ENCODE results near the gene ACP1.

ACP1 gene

DNA sequence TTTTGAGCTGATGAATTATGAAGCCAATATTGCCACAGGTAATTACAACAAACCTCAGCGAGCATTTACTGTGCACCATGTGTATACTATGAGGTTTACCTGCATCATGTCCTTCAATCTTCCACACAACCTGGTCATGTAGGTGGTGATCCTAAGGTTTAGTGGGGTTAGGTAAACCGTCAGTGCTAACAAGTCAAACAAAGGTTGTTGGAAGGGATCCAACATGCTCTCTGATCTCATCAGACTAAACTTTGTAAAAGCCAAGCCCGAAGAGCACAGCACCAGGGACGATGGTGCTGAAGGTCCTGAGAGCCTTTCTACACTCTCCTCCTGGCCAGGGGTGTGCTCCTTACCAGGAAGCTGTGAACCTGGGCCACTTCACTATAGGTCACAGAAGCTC lies 30.3 kb upstream of the ACP1 start:
- TF ChIP-seq Cebpa-rat (IDR thresholded peaks at IDR 0.05): no peak
- H3K4me3 ChIP-seq: no peak overlapping the region
- H3K36me3 ChIP-seq: peaks cover 17 to 74% (median 49%) of the 10 kb centered on the region in 11 experiments
- no peak overlapping the region for H3K27ac ChIP-seq
- H3K4me2 ChIP-seq: no peak overlapping the region
- peaks cover 0 to 21% (median 16%) of the 10 kb centered on the region in 10 experiments; a peak in 12 of 20 replicates for H3K4me1 ChIP-seq
- H4K20me1 ChIP-seq: no peaks in the 10 kb centered on the region; a peak in 1 of 22 replicates
- H3K9me3 ChIP-seq (replicated peaks in 1 of 11): no peaks in the 10 kb centered on the region
- H3K9ac ChIP-seq: no peak overlapping the region
- no peaks in the 10 kb centered on the region for H3K27me3 ChIP-seq

DNA sequence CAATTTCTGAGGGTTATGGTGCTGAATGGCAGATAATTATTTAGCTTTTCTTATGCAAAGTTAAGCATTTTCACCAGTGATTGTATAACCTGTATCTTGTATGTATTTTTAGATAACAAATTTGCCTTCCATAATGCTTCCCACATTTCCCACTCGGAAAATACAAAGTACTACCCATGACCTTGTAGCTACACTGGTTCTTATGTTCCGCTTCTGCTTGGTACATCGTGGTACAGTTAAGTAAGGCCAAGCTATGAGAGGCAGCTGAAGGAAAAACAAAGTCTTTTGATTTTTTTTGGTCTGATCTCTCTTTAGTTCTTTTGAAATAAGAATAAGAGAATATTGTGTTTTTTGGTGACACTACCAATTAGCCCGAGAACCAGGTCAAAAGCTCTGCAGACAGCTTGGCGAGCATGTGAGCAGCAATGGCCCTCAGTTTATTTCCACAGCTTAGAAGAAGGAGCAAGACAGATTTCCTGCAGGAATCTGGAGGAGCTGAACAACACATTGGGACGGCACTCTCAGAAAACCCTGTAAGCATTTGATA lies 27.7 kb upstream of the ACP1 start:
- peaks cover 0 to 22% (median 16%) of the 10 kb centered on the region in 10 experiments; a peak in 12 of 20 replicates for H3K4me1 ChIP-seq
- H3K27me3 ChIP-seq: no peaks in the 10 kb centered on the region
- TF ChIP-seq Cebpa-rat (IDR thresholded peaks at IDR 0.05): no peak
- H3K9me3 ChIP-seq (replicated peaks in 1 of 11): peaks cover 0 to 10% (median 0%) of the 10 kb centered on the region in 11 experiments; a peak in 6 of 22 replicates
- H3K4me2 ChIP-seq: no peak overlapping the region
- no peaks in the 10 kb centered on the region for H4K20me1 ChIP-seq
- H3K27ac ChIP-seq: no peak overlapping the region
- H3K36me3 ChIP-seq: peaks cover 18 to 78% (median 54%) of the 10 kb centered on the region in 11 experiments
- no peak overlapping the region for H3K9ac ChIP-seq
- no peak overlapping the region for H3K4me3 ChIP-seq

GRCh38 chr2:237878-238277 lies 26.9 kb upstream of the ACP1 start:
- peaks cover 19 to 83% (median 60%) of the 10 kb centered on the region in 11 experiments for H3K36me3 ChIP-seq
- peaks cover 0 to 22% (median 16%) of the 10 kb centered on the region in 10 experiments; a peak in 12 of 20 replicates for H3K4me1 ChIP-seq
- peak overlapping the region in 1 of 11 experiments; percentile 0; a peak in 1 of 22 replicates for H3K27ac ChIP-seq
- H4K20me1 ChIP-seq: no peaks in the 10 kb centered on the region
- no peak for TF ChIP-seq Cebpa-rat (IDR thresholded peaks at IDR 0.05)
- peaks cover 5 to 18% (median 6%) of the 10 kb centered on the region in 11 experiments; a peak in 21 of 22 replicates for H3K9me3 ChIP-seq (replicated peaks in 1 of 11)
- no peak overlapping the region for H3K4me3 ChIP-seq
- peak overlapping the region in 8 of 11 experiments; percentile 10 to 51 (median 30); a peak in 12 of 22 replicates for H3K4me2 ChIP-seq
- H3K27me3 ChIP-seq: no peaks in the 10 kb centered on the region
- no peak overlapping the region for H3K9ac ChIP-seq

GRCh38 chr2:238431-238830 lies 26.3 kb upstream of the ACP1 start:
- peaks cover 20 to 83% (median 60%) of the 10 kb centered on the region in 11 experiments for H3K36me3 ChIP-seq

GRCh38 chr2:238869-239268 lies 25.9 kb upstream of the ACP1 start:
- Histone ChIP-seq H3K4me2 (peak overlapping the region in 6 of 11 experiments; percentile 3 to 51 (median 25); a peak in 7 of 22 replicates), H3K27ac (0 out of 22 replicates have a peak overlapping the region, but pooled peaks of 1 of the 11 experiments have one; percentile 0), H4K20me1 (no peaks in the 10 kb centered on the region), H3K9ac (no peak overlapping the region; a peak in 1 of 22 replicates), H3K27me3 (no peaks in the 10 kb centered on the region), H3K36me3 (peaks cover 24 to 83% (median 60%) of the 10 kb centered on the region in 11 experiments), H3K9me3 (replicated peaks in 1 of 11) (peaks cover 14 to 28% (median 16%) of the 10 kb centered on the region in 11 experiments), H3K4me1 (peaks cover 0 to 22% (median 16%) of the 10 kb centered on the region in 10 experiments; a peak in 12 of 20 replicates), H3K4me3 (no peak overlapping the region)
- TF ChIP-seq Cebpa-rat (IDR thresholded peaks at IDR 0.05): no peak

More at GRCh38 chr2:238431-238830, 26.3 kb upstream of the ACP1 start:
- Histone ChIP-seq H3K27ac (peak overlapping the region in 1 of 11 experiments; percentile 0; a peak in 1 of 22 replicates), H3K27me3 (no peaks in the 10 kb centered on the region), H4K20me1 (no peaks in the 10 kb centered on the region), H3K4me3 (no peak overlapping the region), H3K4me2 (peak overlapping the region in 8 of 11 experiments; percentile 3 to 51 (median 25); a peak in 12 of 22 replicates), H3K4me1 (peaks cover 0 to 22% (median 16%) of the 10 kb centered on the region in 10 experiments; a peak in 12 of 20 replicates), H3K9me3 (replicated peaks in 1 of 11) (peaks cover 10 to 23% (median 12%) of the 10 kb centered on the region in 11 experiments), H3K9ac (no peak overlapping the region; a peak in 1 of 22 replicates)
- no peak for TF ChIP-seq Cebpa-rat (IDR thresholded peaks at IDR 0.05)

GRCh38 chr2:244547-244946 lies 20.2 kb upstream of the ACP1 start:
- H3K4me2 ChIP-seq: no peak overlapping the region
- H3K27me3 ChIP-seq: no peaks in the 10 kb centered on the region
- peaks cover 50 to 96% (median 84%) of the 10 kb centered on the region in 11 experiments for H3K36me3 ChIP-seq
- H3K9me3 ChIP-seq (replicated peaks in 1 of 11): peaks cover 14 to 35% (median 20%) of the 10 kb centered on the region in 11 experiments
- H3K9ac ChIP-seq: no peak overlapping the region
- no peaks in the 10 kb centered on the region for H4K20me1 ChIP-seq
- H3K27ac ChIP-seq: no peak overlapping the region
- no peak overlapping the region for H3K4me3 ChIP-seq
- 0 out of 20 replicates have a peak, but pooled peaks cover 0 to under 1% (median 0%) of the 10 kb centered on the region in 10 experiments for H3K4me1 ChIP-seq
- TF ChIP-seq Cebpa-rat (IDR thresholded peaks at IDR 0.05): no peak

- no peak for TF ChIP-seq Cebpa-rat (IDR thresholded peaks at IDR 0.05)
- Histone ChIP-seq H3K27ac (no peak overlapping the region), H3K4me3 (no peak overlapping the region), H4K20me1 (no peaks in the 10 kb centered on the region), H3K4me2 (no peak overlapping the region), H3K9ac (no peak overlapping the region), H3K4me1 (no peaks in the 10 kb centered on the region), H3K27me3 (no peaks in the 10 kb centered on the region), H3K9me3 (replicated peaks in 1 of 11) (peaks cover 14 to 29% (median 20%) of the 10 kb centered on the region in 11 experiments), H3K36me3 (peaks cover 39 to 91% (median 75%) of the 10 kb centered on the region in 11 experiments)
Measured at GRCh38 chr2:246489-247144, 18.1 kb upstream of the ACP1 start.

DNA sequence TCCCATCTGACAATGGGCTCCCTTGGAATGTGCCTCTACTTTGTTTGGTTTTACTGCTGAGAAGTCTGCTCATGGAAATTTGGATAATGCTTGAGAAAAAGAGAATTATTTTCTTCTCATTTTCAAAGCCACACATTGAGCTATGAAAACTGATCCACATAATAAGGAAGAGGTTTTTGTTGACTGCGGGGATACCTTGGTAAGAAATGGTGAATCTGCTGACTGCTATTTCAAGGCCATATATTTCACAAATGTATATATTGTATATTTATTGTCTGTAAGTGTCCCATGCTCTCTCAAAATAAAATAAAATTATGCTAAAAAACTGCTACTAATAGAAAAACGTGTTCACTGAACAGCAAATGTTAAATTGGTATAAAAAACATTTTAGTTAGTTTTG lies 16.0 kb upstream of the ACP1 start:
- H3K4me2 ChIP-seq: no peak overlapping the region
- H3K9ac ChIP-seq: no peak overlapping the region
- H3K9me3 ChIP-seq (replicated peaks in 1 of 11): peaks cover under 1 to 10% (median 5%) of the 10 kb centered on the region in 11 experiments; a peak in 18 of 22 replicates
- H3K36me3 ChIP-seq: peaks cover 30 to 87% (median 65%) of the 10 kb centered on the region in 11 experiments
- H4K20me1 ChIP-seq: no peaks in the 10 kb centered on the region
- no peak for TF ChIP-seq Cebpa-rat (IDR thresholded peaks at IDR 0.05)
- H3K27me3 ChIP-seq: no peaks in the 10 kb centered on the region
- H3K4me1 ChIP-seq: no peaks in the 10 kb centered on the region
- no peak overlapping the region for H3K4me3 ChIP-seq
- no peak overlapping the region for H3K27ac ChIP-seq

- H3K27ac ChIP-seq: no peak overlapping the region
- no peak for TF ChIP-seq Cebpa-rat (IDR thresholded peaks at IDR 0.05)
- H4K20me1 ChIP-seq: no peaks in the 10 kb centered on the region
- H3K9me3 ChIP-seq (replicated peaks in 1 of 11): peaks cover 0 to 4% (median 0%) of the 10 kb centered on the region in 11 experiments; a peak in 1 of 22 replicates
- H3K27me3 ChIP-seq: no peaks in the 10 kb centered on the region
- H3K36me3 ChIP-seq: peaks cover 25 to 79% (median 58%) of the 10 kb centered on the region in 11 experiments
- H3K4me3 ChIP-seq: no peak overlapping the region
- no peak overlapping the region for H3K9ac ChIP-seq
- H3K4me1 ChIP-seq: no peaks in the 10 kb centered on the region
- H3K4me2 ChIP-seq: no peak overlapping the region
Measured at GRCh38 chr2:249538-250042, 15.2 kb upstream of the ACP1 start.

Measured in BLaER1 treated with 17β-estradiol and CSF1 and Interleukin-3, amounts not matched to agents 10 nM and 100 nM (cell line).